Hypothalamus (tissue), 51 donors: Measurements from ENCODE around the gene DPP6.

Experiments
- DNase-seq, 51 donors: peaks; one replicate each; lab custom pipeline; 2025; lab: John Stamatoyannopoulos, UW

DPP6 gene

GRCh38 chr7:154841731-154842331 lies 789.6 kb downstream of the DPP6 start:
- peak in 1 of 51 donors; percentile 10 for DNase-seq

DNA sequence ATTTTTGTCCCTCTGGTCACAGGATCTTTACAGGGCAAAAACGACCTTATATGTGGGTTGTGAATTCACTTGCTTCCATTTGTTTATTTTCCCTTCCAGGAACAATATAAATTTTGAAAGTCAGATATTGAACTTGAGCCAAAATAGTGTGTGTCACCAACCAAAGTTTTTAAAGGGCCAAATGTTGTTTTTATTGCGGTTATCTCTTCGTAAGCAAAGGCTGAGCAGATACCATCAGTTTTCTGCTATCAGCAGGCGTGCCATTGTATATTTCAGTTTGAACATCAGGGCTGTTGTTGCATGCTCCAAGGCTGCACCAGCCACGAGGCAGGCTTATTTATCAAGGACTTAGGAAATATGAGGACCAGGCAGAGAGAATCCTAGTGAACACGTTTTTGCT lies 790.4 kb downstream of the DPP6 start:
- no peak for DNase-seq

DNA sequence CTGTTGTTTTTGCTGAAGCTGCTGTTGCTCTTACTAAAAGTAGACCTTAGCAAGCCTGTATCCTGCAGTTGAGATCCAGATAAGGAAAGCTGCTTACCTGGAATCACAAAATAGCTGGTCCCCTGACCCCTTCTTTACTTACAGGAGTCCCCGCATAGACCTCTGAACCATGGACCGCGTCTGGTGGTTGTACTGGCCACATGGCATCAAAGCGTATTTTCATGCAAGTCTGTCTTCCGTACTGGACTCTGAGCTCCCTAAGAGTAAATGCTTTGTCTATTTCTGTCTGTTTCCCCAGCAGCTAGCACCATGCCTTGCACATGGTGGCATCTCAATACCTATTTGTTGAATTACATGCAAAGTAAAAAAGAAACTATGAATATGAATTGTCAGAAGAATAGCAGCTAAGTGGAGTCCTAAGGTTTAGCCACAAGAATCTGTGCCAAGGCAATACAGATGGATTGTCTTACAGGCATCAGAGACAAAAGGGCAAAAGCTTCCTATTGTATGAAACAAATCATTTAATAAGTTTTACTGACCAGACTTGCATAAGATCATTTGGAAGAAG lies 791.6 kb downstream of the DPP6 start:
- DNase-seq: peak in 1 of 51 donors; percentile 4

DNA sequence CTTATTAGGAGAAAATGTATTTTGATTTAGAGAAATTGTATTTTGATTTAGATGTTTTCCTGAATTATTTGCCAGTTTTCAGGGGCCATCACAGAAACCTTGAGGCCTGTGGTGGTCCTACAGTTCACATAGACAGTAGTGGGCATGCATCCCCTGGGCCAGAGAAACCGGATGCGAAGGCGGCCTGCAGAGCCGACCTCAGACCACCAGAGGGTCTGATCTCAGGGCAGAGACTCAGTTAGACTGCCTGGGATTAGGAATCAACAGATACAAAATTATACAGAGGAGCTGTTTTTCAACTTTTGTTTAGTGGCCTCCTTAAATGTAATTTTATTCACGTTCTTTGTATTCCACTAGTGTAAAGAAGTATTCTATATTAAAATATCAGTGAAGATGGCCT lies 792.3 kb downstream of the DPP6 start:
- DNase-seq: no peak

DNA sequence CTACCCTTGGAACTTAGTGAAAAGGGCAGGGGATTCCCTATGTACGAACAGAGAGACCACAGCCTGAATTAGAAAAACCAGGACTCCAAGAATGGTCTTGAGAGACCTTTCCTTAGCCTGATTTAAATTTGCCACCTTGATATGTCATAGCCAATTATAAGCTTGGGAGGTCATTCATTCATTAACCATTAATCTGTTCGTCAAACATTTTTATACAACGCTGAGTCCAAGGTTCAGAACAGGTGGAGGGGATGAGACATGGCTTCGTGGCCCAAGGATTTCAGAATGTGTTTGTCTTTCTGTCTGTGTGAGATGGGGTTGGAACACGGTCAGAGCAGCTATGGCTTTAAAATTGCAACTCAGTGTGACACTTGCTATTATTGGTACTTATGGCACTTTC lies 792.8 kb downstream of the DPP6 start:
- no peak for DNase-seq

- no peak for DNase-seq
These were observed 796.3 kb downstream of the DPP6 start for GRCh38 chr7:154848464-154848863.

GRCh38 chr7:154852205-154852604 lies 800.0 kb downstream of the DPP6 start:
- DNase-seq: no peak

- no peak for DNase-seq
These were observed 801.0 kb downstream of the DPP6 start for GRCh38 chr7:154853063-154853726.

DNA sequence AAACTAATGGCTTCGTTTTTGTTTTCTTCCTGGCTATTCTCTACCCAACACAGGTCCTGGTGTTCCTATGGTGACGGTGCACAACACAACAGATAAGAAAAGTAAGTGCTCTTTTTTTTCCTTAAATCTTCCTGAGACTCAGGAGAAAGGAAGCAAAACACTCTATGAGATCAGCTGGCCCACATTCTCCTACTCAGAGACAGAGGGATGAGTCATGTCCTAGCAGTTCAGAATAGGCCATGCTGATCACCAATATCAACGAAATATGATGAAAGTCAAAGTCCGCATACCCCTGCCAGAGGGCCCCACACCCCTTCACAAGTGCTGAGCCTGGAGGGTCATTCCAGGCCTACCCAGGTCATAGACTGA lies 801.5 kb downstream of the DPP6 start:
- DNase-seq: peak in 1 of 51 donors; percentile 11

DNA sequence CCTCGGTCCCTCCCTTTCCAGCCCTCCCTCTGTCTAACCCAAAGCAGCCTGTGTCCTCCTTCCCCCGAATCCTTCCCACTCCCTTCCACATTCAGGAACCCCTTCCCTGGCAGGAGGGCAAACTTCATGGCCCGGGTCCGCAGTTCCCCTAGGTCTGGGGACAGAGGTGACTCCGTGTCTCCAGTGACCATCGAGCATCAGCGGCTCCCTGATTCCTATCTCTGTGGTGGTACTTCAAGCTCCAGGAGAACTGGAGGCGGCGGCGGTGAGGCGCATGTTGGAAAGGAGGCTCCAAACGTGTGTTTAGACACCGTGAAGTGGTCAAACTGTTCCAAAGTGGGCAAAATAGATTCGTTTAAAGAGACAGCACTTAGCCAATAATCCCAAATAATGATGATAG lies 802.6 kb downstream of the DPP6 start:
- DNase-seq: no peak

- no peak for DNase-seq
These were observed 803.2 kb downstream of the DPP6 start for GRCh38 chr7:154855366-154855765.

DNA sequence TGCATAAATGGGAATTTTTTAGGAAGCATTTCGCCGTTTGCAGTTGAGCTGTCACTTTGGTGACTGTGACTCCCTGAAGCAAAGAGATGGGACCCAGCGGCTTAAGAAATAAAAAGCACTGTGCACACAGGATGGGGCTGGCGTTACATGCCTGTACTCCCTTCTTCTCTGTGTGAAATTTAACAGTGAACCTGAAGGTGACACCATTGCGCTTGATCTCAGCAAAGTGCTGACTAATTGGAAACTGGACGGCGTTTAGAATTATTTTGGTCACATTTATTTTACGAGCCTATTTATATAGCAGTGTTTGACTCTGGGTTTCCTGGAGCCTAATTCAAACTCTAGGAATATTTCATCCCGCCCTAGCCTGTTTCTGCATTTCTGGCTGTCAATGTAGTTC lies 804.5 kb downstream of the DPP6 start:
- no peak for DNase-seq

DNA sequence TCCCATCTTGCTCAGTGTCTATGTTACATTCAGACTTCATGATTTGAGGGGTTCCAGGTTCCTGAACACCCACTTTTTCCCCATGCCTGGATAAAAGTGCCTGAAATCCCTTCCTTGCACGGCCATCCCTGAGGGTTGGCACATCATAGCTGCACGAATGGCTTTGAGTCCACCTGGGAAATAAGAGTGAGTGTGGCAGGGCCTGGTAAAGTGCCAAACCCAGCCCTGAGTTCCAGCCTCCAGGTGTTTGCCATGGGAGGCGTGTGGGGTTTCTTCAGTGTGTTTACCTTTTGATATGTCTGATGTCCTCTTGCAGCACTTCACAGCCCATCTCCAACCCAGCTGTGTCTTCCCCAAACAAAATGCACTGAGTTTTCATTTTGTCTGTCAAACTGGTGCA lies 805.0 kb downstream of the DPP6 start:
- no peak for DNase-seq

DNA sequence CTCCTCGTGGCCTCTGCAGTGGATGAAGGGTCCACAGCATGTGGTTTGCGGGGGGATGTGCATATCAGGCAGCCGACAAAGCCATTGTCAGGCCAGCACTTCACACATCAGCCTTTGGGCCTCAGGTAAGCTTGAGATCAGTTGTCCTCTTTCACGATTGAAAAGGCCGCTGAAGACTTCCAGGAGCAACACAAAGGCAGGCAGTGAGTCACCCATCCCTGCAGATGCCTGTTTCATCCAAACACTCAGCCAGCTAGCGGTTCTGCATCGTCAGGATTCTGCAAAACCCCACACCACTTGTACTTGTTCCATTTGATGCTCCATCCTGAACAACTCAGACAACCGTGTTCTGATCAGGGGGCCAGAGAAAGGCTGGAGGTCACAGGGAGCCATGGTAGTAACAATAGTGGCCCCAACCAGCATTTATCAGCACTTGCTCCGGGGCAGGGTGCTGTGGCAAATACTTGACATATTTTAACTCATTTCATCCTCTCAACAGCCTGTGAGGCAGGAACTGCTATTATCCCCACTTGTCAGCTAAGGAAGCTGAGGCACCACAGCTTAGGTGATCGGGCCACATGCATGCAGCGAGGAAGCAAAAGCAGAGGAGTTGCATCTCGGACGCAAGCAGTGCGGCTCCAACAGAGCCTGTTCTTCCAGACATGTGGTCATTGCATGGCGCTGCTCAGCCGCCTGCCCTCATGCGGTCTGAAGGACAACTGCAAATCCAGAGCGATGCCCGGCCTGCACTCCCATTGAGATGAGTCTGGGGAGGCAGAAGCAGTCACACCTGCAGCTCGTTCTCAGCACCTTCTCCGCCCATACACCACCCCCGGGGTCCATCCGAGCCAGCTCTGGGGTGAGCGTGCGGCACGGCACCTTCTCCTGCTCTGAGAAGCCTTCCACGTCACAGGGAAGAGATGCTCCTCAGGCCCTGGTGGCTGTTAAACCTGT lies 805.8 kb downstream of the DPP6 start:
- DNase-seq: peak in 2 of 51 donors; percentile 24 to 30

- DNase-seq: no peak
These were observed 806.8 kb downstream of the DPP6 start for GRCh38 chr7:154858836-154859537.

DNA sequence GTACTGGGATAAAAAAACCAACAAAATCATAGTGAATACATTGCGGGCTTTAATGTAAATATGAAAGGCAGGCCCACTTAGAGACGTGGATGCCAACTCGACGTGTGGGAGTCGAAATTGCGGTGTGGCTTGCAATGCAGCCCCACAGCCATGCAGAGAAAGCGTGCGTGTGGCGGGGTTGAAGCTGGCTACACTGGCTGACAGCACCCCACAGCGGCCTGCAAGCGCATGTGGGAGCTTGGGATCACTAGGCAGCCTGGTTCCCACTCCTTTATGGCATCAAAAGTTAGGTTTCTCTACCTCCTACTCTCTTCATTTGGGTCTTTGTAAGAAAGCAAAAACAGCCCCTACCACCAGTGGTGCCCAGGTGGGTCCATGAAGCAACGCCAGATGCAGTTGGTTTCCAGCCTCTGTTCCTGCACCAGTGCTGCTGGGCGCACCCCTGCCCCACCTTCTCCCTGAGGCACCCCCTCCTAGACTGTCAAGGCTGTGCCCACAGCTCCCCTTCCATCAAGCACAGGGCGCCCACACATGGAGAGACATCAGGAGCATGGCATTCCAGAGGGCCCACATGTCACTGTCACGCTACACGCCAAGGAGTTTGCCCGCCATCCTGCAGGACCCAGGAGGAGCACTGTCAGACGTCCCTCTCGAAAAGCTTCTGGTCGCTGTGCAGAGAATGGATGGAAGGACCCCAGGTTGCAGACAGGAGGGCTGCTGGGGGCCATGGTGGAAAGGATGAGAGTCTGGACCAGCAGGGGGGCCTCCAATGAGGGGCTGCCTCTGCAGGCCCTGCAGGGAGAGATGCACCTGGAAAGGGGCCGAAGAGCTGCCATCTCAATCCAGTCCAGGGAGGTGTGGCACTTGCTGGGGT lies 807.8 kb downstream of the DPP6 start:
- DNase-seq: no peak

- DNase-seq: no peak
These were observed 808.6 kb downstream of the DPP6 start for GRCh38 chr7:154860621-154861375.

GRCh38 chr7:154861589-154861988 lies 809.4 kb downstream of the DPP6 start:
- DNase-seq: no peak
